ENCODE data around the gene ATXN1. TPM values are rescaled to one million over a fixed set of nuclear protein-coding genes. Genes with fewer than 3 reads are reported as not detected.

Gene ATXN1
- total RNA-seq, 1 experiment from 2014 or later: 8.1 TPM

- TF ChIP-seq E2F5 (CRISPR knock-in tag; IDR thresholded peaks at IDR 0.05) (no peak), ERG (CRISPR knock-in tag; IDR thresholded peaks at IDR 0.05) (no peak), NFYB (CRISPR knock-in tag; conservative IDR thresholded peaks at IDR 0.05; ENCODE audit: low read depth) (no peak), ZNF512 (CRISPR knock-in tag; IDR thresholded peaks at IDR 0.05; ENCODE audit: borderline replicate concordance) (no peak), TCF7 (CRISPR knock-in tag; IDR thresholded peaks at IDR 0.05; ENCODE audit: low read depth) (no peak)
Observed at GRCh38 chr6:16375206-16375605, 386.1 kb downstream of the ATXN1 start (continued).

- Mint-ChIP-seq H3K4me1 (peaks cover 6% of the 10 kb centered on the region), H3K9me3 (no peaks in the 10 kb centered on the region), H3K4me3 (no peak overlapping the region), H3K27me3 (ENCODE audit: low read depth) (no peaks in the 10 kb centered on the region), H3K36me3 (no peaks in the 10 kb centered on the region), H3K27ac (no peak overlapping the region)
- ChIA-PET CTCF (interaction anchor here (0.6 to 0.8 kb wide), 3 partner anchors 35 to 412 kb away, joined by 3 to 4 read pairs (median 3); no protein-coding TSS in a partner anchor), POLR2A (no interaction called here)
- ATAC-seq (peak; percentile 47), DNase-seq (ENCODE audit: low spot score) (no peak)
- TF ChIP-seq PREB (CRISPR knock-in tag; IDR thresholded peaks at IDR 0.05; ENCODE audit: borderline replicate concordance): no peak
Observed at GRCh38 chr6:16374461-16375200, 386.6 kb downstream of the ATXN1 start.

- Mint-ChIP-seq H3K36me3 (no peaks in the 10 kb centered on the region), H3K4me1 (peaks cover 12% of the 10 kb centered on the region), H3K4me3 (no peak overlapping the region), H3K9me3 (no peaks in the 10 kb centered on the region), H3K27me3 (ENCODE audit: low read depth) (no peaks in the 10 kb centered on the region), H3K27ac (no peak overlapping the region)
- ChIA-PET CTCF (interaction anchor here (0.6 kb wide), 1 partner anchor 19 kb away, joined by 3 read pairs; no protein-coding TSS in a partner anchor), POLR2A (no interaction called here)
- no peak for DNase-seq (ENCODE audit: low spot score)
- no peak for TF ChIP-seq ZNF416 (CRISPR knock-in tag; IDR thresholded peaks at IDR 0.05)
- no peak for TF ChIP-seq NR3C1 (CRISPR knock-in tag; conservative IDR thresholded peaks at IDR 0.05; ENCODE audit: low read depth)
- no peak for TF ChIP-seq ZNF512 (CRISPR knock-in tag; IDR thresholded peaks at IDR 0.05; ENCODE audit: borderline replicate concordance)
- no peak for TF ChIP-seq GTF2I (CRISPR knock-in tag; conservative IDR thresholded peaks at IDR 0.05)
- TF ChIP-seq E2F1 (CRISPR knock-in tag; IDR thresholded peaks at IDR 0.05): no peak
- no peak for TF ChIP-seq ZBTB21 (CRISPR knock-in tag; IDR thresholded peaks at IDR 0.05; ENCODE audit: borderline replicate concordance)
- TF ChIP-seq SOX15 (CRISPR knock-in tag; IDR thresholded peaks at IDR 0.05): no peak
- no peak for TF ChIP-seq FOXJ3 (CRISPR knock-in tag; IDR thresholded peaks at IDR 0.05; ENCODE audit: borderline replicate concordance)
- no peak for TF ChIP-seq ZBTB43 (CRISPR knock-in tag; IDR thresholded peaks at IDR 0.05)
- ATAC-seq: no peak
Observed at GRCh38 chr6:16374016-16374415, 387.2 kb downstream of the ATXN1 start.

Measured in WTC11 (cell line).